Panc1 (cell line): ENCODE results near the gene UBE2E2. TPM values are rescaled to one million over a fixed set of nuclear protein-coding genes. Genes with fewer than 3 reads are reported as not detected.

Experiments used
- ATAC-seq: fragments of 200-7000 bp; cut with Tn5 transposase; 2 replicates; pipeline ENCODE4 v1.9.1; 2020; ENCODE audit warnings: mild to moderate bottlenecking, moderate library complexity
- BruUV-seq: library from RNA; stranded (reverse); fragments of 400-500 nt; replicated peaks from 2 replicates; lab custom pipeline; 2021; lab: Mats Ljungman, UMichigan
- CTCF ChIA-PET: fragments of 300-600 bp; sonication (Branson Sonifier 250); formaldehyde crosslinking; loops from one replicate; lab custom pipeline; 2022; ENCODE audit warnings: antibody characterized with exemption; lab: Charles Lee
- POLR2A ChIA-PET: fragments of 300-600 bp; sonication (Branson Sonifier 250); formaldehyde crosslinking; loops from one replicate; lab custom pipeline; 2022; ENCODE audit warnings: antibody characterized with exemption; lab: Charles Lee
- DNase-seq: peaks from one replicate; pipeline ENCODE4 v3.0.0-alpha.2; 2010; ENCODE audit warnings: low read depth, low spot score
- H3K27ac ChIP-seq: 2 replicates; pipeline ENCODE4 v1.5.1; 2011; ENCODE audit warnings: mild to moderate bottlenecking, low read length, inconsistent platforms
- H3K27me3 ChIP-seq: fragments of 200-500 bp; sonication (Bioruptor generic); 2 replicates; pipeline ENCODE4 v1.6.0; 2014; ENCODE audit warnings: low read length, inconsistent platforms; ENCODE audit not compliant: control insufficient read depth, insufficient read depth
- H3K36me3 ChIP-seq: fragments of 200-500 bp; sonication (Bioruptor generic); 2 replicates; pipeline ENCODE4 v1.5.1; 2014; ENCODE audit warnings: inconsistent platforms, mild to moderate bottlenecking, low read length, moderate library complexity; ENCODE audit not compliant: control insufficient read depth, insufficient read depth
- H3K4me1 ChIP-seq: 2 replicates; pipeline ENCODE4 v1.5.1; 2011; ENCODE audit warnings: inconsistent platforms, mild to moderate bottlenecking, low read length, moderate library complexity; ENCODE audit not compliant: control insufficient read depth, insufficient read depth
- H3K4me3 ChIP-seq, 2 experiments: 2 replicates each; pipeline ENCODE4 v1.5.1; 2011 to 2012; ENCODE audit warnings: low read depth in 2 of 2, low read length in 2 of 2, mild to moderate bottlenecking in 2 of 2, inconsistent platforms in 1 of 2, moderate library complexity in 1 of 2
- H3K9me3 ChIP-seq: fragments of 200-500 bp; sonication (Bioruptor generic); 2 replicates; pipeline ENCODE4 v1.5.1; 2014; ENCODE audit warnings: low read depth, mild to moderate bottlenecking, inconsistent platforms, low read length, moderate library complexity; ENCODE audit not compliant: control insufficient read depth, insufficient read depth
- CTCF ChIP-seq: fragments of 450-650 bp; IDR thresholded peaks from 2 replicates; pipeline ENCODE4 v1.5.1; 2017; ENCODE audit warnings: mild to moderate bottlenecking
- POLR2AphosphoS5 ChIP-seq: IDR thresholded peaks from 2 replicates; pipeline ENCODE4 v1.6.1; 2012; ENCODE audit warnings: mild to moderate bottlenecking, low read depth, low read length, moderate library complexity
- REST ChIP-seq, 2 experiments: IDR thresholded peaks; 2 replicates each; pipeline ENCODE4 v1.6.1; 2011 to 2012; ENCODE audit warnings: low read depth in 2 of 2, control low read depth in 1 of 2, low read length in 1 of 2, mild to moderate bottlenecking in 1 of 2, moderate library complexity in 1 of 2; ENCODE audit not compliant: insufficient read depth in 1 of 2
- SIN3A ChIP-seq: IDR thresholded peaks from 2 replicates; pipeline ENCODE4 v1.6.1; 2012; ENCODE audit warnings: low read depth, mild to moderate bottlenecking, low read length, moderate library complexity, borderline replicate concordance; ENCODE audit not compliant: insufficient read depth
- TCF7L2 ChIP-seq: IDR thresholded peaks from 2 replicates; pipeline ENCODE4 v1.6.1; 2011; ENCODE audit warnings: mild to moderate bottlenecking, low read depth, low read length, inconsistent platforms
- in situ Hi-C: cut with HindIII; loops from 2 replicates; pipeline ENCODE4 v1.10.0; 2016; ENCODE audit warnings: low sequenced_read_pairs, low pct_unique_long_range_greater_than_20kb
- intact Hi-C: fragments of 100-400 bp; cut with micrococcal nuclease; formaldehyde crosslinking; loops from one replicate; pipeline ENCODE4 v1.10.0; 2022; ENCODE audit not compliant: unreplicated experiment
- total RNA-seq: library from RNA; stranded (reverse); gene quantifications from one replicate; pipeline ENCODE4 v1.2.1, GENCODE V29; 2021; ENCODE audit not compliant: unreplicated experiment

Gene UBE2E2
- total RNA-seq, 1 experiment from 2014 or later, result 38.2 TPM

GRCh38 chr3:23213813-23214212 lies 10.7 kb downstream of the UBE2E2 start:
- no peak for ATAC-seq
- ChIA-PET POLR2A (interaction anchor here (0.6 kb wide), 1 partner anchor 56 kb away, joined by 3 read pairs; no protein-coding TSS in a partner anchor), CTCF (no interaction called here)
- Histone ChIP-seq H3K4me1 (no peaks in the 10 kb centered on the region; the same call in 1 of the 2 replicates), H3K9me3 (no peaks in the 10 kb centered on the region), H3K4me3 (no peak overlapping the region), H3K36me3 (no peaks in the 10 kb centered on the region), H3K27ac (no peak overlapping the region), H3K27me3 (no peaks in the 10 kb centered on the region)
- no TSS peak for BruUV-seq
- TF ChIP-seq CTCF (no peak), SIN3A (no peak), POLR2AphosphoS5 (no peak), TCF7L2 (no peak), REST (IDR thresholded peaks at IDR 0.05; ENCODE audit: insufficient read depth in 1 of 2, low read depth in 2 of 2, low read length in 1 of 2) (no peak)
- intact Hi-C loops (no loop called here), in situ Hi-C loops (no loop called here)
- DNase-seq, result no peak

- DNase-seq, result no peak
- no peaks in the 10 kb centered on the region for H3K36me3 ChIP-seq
- no peak for ATAC-seq
- no peak overlapping the region for H3K4me3 ChIP-seq
- no peaks in the 10 kb centered on the region for H3K27me3 ChIP-seq
- ChIA-PET CTCF (no interaction called here), POLR2A (no interaction called here)
- no TSS peak for BruUV-seq
- no peaks in the 10 kb centered on the region for H3K9me3 ChIP-seq
- no peak for TF ChIP-seq CTCF
- no peaks in the 10 kb centered on the region; the same call in 1 of the 2 replicates for H3K4me1 ChIP-seq
- intact Hi-C loops, result no loop called here
- H3K27ac ChIP-seq, result no peak overlapping the region
- in situ Hi-C loops, result no loop called here
These were observed 14.9 kb downstream of the UBE2E2 start for GRCh38 chr3:23217872-23218554.
